GM13976 (cell line): ENCODE measurements around the gene RAB33A.
"Not testable (repeated sequence)": the region's sequence is repeated elsewhere in the genome, so short reads cannot be mapped to it uniquely, and the experiment has no call there.

Source experiments
- DNase-seq: peaks from one replicate; pipeline ENCODE4 v3.0.0; 2012; ENCODE audit warnings: low spot score
- CTCF ChIP-seq: IDR thresholded peaks from 2 replicates; pipeline ENCODE4 v1.5.1; 2012; ENCODE audit warnings: borderline replicate concordance, mild to moderate bottlenecking; ENCODE audit not compliant: insufficient read depth; ENCODE audit errors: extremely low read depth, missing control alignments, control extremely low read depth
- in situ Hi-C: fragments of 300-500 bp; cut with MboI; formaldehyde crosslinking; loops from one replicate; pipeline ENCODE4 v1.12.0; 2022; ENCODE audit warnings: low sequenced_read_pairs, mixed read lengths, inconsistent platforms; ENCODE audit not compliant: unreplicated experiment

Gene RAB33A

GRCh38 chrX:130212371-130212770 lies 40.6 kb downstream of the RAB33A start:
- TF ChIP-seq CTCF: no peak
- in situ Hi-C loops: no loop called here
- DNase-seq: no peak

GRCh38 chrX:130213376-130213775 lies 41.6 kb downstream of the RAB33A start:
- TF ChIP-seq CTCF: no peak
- in situ Hi-C loops: no loop called here
- DNase-seq: no peak

- no peak for TF ChIP-seq CTCF
- in situ Hi-C loops: no loop called here
- no peak for DNase-seq
Measured at GRCh38 chrX:130216320-130216719, 44.6 kb downstream of the RAB33A start.

- no peak for DNase-seq
- in situ Hi-C loops: no loop called here
- TF ChIP-seq CTCF: no peak
Measured at GRCh38 chrX:130224810-130225209, 53.0 kb downstream of the RAB33A start.

- TF ChIP-seq CTCF: no peak
- no peak for DNase-seq
Measured at GRCh38 chrX:130228871-130229270, 57.1 kb downstream of the RAB33A start.

GRCh38 chrX:130231184-130231583 lies 59.4 kb downstream of the RAB33A start:
- in situ Hi-C loops, DNase-seq: not testable (repeated sequence)

More at GRCh38 chrX:130228871-130229270, 57.1 kb downstream of the RAB33A start:
- in situ Hi-C loops: no loop called here
